Activated naive CD4-positive, alpha-beta T cell treated with anti-CD3 and anti-CD28 coated beads, Interleukin-2, amount 10 ng/mL, durations not matched to agents 7 days and 5 days (primary cell): ENCODE data around the gene SPACA7.
"Not testable (repeated sequence)": the region's sequence is repeated elsewhere in the genome, so short reads cannot be mapped to it uniquely, and the experiment has no call there.

Experiments used
- CTCF ChIA-PET: fragments of 350-600 bp; sonication (Branson Sonifier 250); formaldehyde crosslinking; loops from one replicate; lab custom pipeline; 2021; ENCODE audit warnings: antibody characterized with exemption; lab: Charles Lee
- DNase-seq: peaks from one replicate; pipeline ENCODE4 v3.0.0-alpha.2; 2020
- H3K27ac Mint-ChIP-seq: one replicate; pipeline ENCODE4 v1.8.0; 2021; ENCODE audit warnings: mild to moderate bottlenecking, moderate library complexity, mixed read lengths
- H3K27me3 Mint-ChIP-seq: one replicate; pipeline ENCODE4 v1.8.0; 2021; ENCODE audit warnings: mild to moderate bottlenecking, mixed read lengths
- H3K36me3 Mint-ChIP-seq: one replicate; pipeline ENCODE4 v1.8.0; 2021; ENCODE audit warnings: mixed read lengths
- H3K4me1 Mint-ChIP-seq: one replicate; pipeline ENCODE4 v1.8.0; 2021; ENCODE audit warnings: mixed read lengths
- H3K4me3 Mint-ChIP-seq: one replicate; pipeline ENCODE4 v1.8.0; 2021; ENCODE audit warnings: mild to moderate bottlenecking, moderate library complexity, mixed read lengths
- H3K9me3 Mint-ChIP-seq: one replicate; pipeline ENCODE4 v1.8.0; 2021; ENCODE audit warnings: mixed read lengths

Gene SPACA7

GRCh38 chr13:112424098-112424497 lies 47.9 kb downstream of the SPACA7 start:
- Mint-ChIP-seq H3K4me1 (no peaks in the 10 kb centered on the region), H3K27me3 (no peaks in the 10 kb centered on the region), H3K27ac (no peak overlapping the region), H3K36me3 (no peaks in the 10 kb centered on the region), H3K4me3 (no peak overlapping the region), H3K9me3 (peaks cover 13% of the 10 kb centered on the region)
- DNase-seq: no peak
- CTCF ChIA-PET: no interaction called here

DNA sequence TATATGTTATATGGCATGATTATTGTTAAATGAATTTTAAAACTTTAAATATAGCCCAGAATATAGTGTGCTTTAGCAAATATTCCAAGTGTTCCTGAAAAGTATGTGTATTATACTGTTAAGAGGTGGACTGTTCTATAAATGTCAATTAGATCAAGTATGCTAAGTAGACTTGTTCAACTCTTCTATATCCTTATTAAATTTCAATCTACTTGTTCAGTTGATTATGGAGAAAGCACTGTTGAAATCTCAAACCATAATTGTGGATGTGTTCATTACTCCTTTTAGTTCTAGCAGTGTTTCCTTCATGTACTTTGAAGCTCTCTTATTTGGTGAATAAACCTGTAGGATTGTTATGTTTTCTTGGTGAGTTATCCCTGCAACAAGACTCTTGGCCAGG lies 52.5 kb downstream of the SPACA7 start:
- H3K36me3 Mint-ChIP-seq: no peaks in the 10 kb centered on the region
- H3K4me1 Mint-ChIP-seq: no peaks in the 10 kb centered on the region
- H3K27ac Mint-ChIP-seq: no peak overlapping the region
- H3K27me3 Mint-ChIP-seq: no peaks in the 10 kb centered on the region
- H3K9me3 Mint-ChIP-seq: peaks cover 6% of the 10 kb centered on the region
- H3K4me3 Mint-ChIP-seq: no peak overlapping the region
- DNase-seq: no peak
- CTCF ChIA-PET: no interaction called here

DNA sequence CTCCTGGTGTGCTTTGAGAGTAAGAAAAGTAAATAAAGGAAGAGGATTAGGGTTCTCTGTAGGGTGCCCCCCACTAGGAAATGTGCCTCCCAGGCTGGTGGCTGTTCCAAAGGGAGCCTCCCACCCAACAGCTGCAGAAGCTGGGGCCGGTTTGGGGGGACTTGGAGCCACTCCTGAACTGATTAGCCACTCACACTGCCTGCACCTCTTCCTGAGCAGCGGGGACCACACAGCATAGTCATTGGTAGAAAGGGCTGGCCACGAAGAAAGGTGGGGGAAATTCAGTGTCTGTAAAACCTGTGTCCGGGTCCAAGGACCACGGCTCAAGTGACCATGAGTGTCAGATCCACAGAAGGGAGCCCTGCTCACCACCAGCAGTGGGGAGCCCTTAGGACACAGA lies 55.6 kb downstream of the SPACA7 start:
- Mint-ChIP-seq H3K27me3 (no peaks in the 10 kb centered on the region), H3K4me1 (no peaks in the 10 kb centered on the region), H3K36me3 (no peaks in the 10 kb centered on the region), H3K4me3 (no peak overlapping the region), H3K27ac (no peak overlapping the region), H3K9me3 (peaks cover 8% of the 10 kb centered on the region)
- DNase-seq: no peak
- CTCF ChIA-PET: no interaction called here

DNA sequence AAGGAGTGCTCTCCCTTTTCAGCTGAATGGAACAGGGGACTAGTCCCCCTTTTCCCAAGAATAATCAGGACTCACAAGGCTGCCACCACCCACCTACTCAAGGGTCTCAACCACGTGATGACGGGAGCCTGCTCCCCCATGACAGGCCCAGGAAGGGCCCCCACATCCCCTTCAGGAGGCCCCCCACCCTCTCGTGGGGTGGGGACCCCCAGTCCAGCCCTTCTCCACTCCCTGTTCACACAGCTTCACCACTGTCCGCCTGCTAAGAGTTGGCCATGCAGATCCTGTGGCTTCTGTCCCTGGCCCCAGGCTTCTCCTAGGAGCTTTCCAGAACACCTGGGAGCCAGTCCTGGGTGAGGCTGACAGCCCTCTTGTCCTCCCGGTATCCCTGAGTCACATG lies 56.6 kb downstream of the SPACA7 start:
- H3K27me3 Mint-ChIP-seq, H3K36me3 Mint-ChIP-seq, H3K4me1 Mint-ChIP-seq, H3K27ac Mint-ChIP-seq, H3K9me3 Mint-ChIP-seq, DNase-seq, H3K4me3 Mint-ChIP-seq: not testable (repeated sequence)
- CTCF ChIA-PET: interaction anchor here (1.7 kb wide), 1 partner anchor 11 kb away, joined by 6 read pairs; no protein-coding TSS in a partner anchor

- H3K27me3 Mint-ChIP-seq, DNase-seq, H3K36me3 Mint-ChIP-seq, H3K27ac Mint-ChIP-seq, H3K4me3 Mint-ChIP-seq, H3K4me1 Mint-ChIP-seq: not testable (repeated sequence)
- CTCF ChIA-PET: interaction anchor here (1.7 kb wide), 1 partner anchor 10 kb away, joined by 6 read pairs; no protein-coding TSS in a partner anchor
- peaks cover 15% of the 10 kb centered on the region for H3K9me3 Mint-ChIP-seq
These were observed 57.4 kb downstream of the SPACA7 start for GRCh38 chr13:112433517-112433916.

- Mint-ChIP-seq H3K4me1 (no peaks in the 10 kb centered on the region), H3K36me3 (no peaks in the 10 kb centered on the region), H3K4me3 (no peak overlapping the region), H3K27ac (no peak overlapping the region), H3K27me3 (no peaks in the 10 kb centered on the region), H3K9me3 (peaks cover 15% of the 10 kb centered on the region)
- CTCF ChIA-PET: no interaction called here
- peak; percentile 14 for DNase-seq
These were observed 57.9 kb downstream of the SPACA7 start for GRCh38 chr13:112434032-112434431.

DNA sequence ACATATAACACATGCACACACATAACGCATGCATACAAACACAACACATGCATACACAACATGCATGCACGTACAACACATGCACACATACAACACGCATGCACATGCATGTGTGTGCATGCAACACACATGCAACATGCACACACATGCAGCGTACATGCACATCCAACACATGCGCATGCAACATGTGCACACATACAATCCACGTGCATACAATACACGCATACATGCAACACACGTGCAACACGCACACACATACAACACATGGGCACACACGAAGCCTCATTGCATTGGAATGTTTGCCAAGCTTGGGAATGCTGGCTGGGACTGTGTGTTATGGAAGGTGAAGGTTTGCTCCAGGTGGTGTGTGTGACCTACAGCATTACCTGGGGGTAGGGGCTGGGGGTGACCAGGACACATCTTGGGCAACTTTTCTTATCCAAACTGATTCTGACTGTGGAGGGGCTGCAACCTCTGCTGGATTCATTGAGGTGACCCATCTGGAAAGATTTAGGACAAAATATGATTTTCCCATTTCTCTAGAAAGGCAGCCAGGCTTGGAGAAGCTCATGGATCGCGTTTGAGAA lies 58.9 kb downstream of the SPACA7 start:
- CTCF ChIA-PET: interaction anchor here (0.6 to 1.4 kb wide), 2 partner anchors 8 to 18 kb away, joined by 3 to 5 read pairs; no protein-coding TSS in a partner anchor
- peaks cover 13% of the 10 kb centered on the region for H3K9me3 Mint-ChIP-seq

GRCh38 chr13:112435973-112436372 lies 59.8 kb downstream of the SPACA7 start:
- CTCF ChIA-PET: interaction anchor here (1.4 kb wide), 1 partner anchor 7 kb away, joined by 5 read pairs; no protein-coding TSS in a partner anchor
- no peaks in the 10 kb centered on the region for H3K36me3 Mint-ChIP-seq
- DNase-seq: no peak
- H3K9me3 Mint-ChIP-seq: peaks cover 11% of the 10 kb centered on the region
- no peak overlapping the region for H3K4me3 Mint-ChIP-seq
- no peaks in the 10 kb centered on the region for H3K4me1 Mint-ChIP-seq
- H3K27me3 Mint-ChIP-seq: no peaks in the 10 kb centered on the region
- H3K27ac Mint-ChIP-seq: no peak overlapping the region

More for the DNA sequence above, 58.9 kb downstream of the SPACA7 start:
- Mint-ChIP-seq H3K27ac (no peak overlapping the region), H3K36me3 (no peaks in the 10 kb centered on the region), H3K4me3 (no peak overlapping the region), H3K4me1 (no peaks in the 10 kb centered on the region), H3K27me3 (no peaks in the 10 kb centered on the region)
- no peak for DNase-seq

GRCh38 chr13:112438094-112438493 lies 61.9 kb downstream of the SPACA7 start:
- H3K27me3 Mint-ChIP-seq: peaks cover 4% of the 10 kb centered on the region
- no peak for DNase-seq
- CTCF ChIA-PET: no interaction called here
- H3K9me3 Mint-ChIP-seq: peaks cover 11% of the 10 kb centered on the region
- no peaks in the 10 kb centered on the region for H3K36me3 Mint-ChIP-seq
- H3K27ac Mint-ChIP-seq: no peak overlapping the region
- no peak overlapping the region for H3K4me3 Mint-ChIP-seq
- H3K4me1 Mint-ChIP-seq: no peaks in the 10 kb centered on the region

DNA sequence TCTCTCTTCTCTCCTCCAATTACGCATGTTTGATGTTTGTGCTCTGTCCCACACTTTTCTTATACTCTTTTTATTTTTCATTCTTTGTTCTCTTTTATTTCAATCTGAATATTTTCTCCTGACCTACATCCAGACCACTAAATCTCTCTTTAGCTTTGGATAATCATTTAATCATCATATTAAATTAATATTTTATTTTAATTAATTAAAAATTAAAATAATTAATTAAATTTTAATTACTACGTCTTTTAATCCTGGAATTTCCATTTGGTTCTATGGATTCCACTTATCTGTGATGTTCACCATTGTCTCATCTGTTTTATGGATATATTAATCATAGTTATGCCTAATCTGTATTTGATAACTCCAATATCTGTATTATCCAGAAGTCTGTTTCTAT lies 62.4 kb downstream of the SPACA7 start:
- DNase-seq: no peak
- no peak overlapping the region for H3K4me3 Mint-ChIP-seq
- peaks cover 11% of the 10 kb centered on the region for H3K9me3 Mint-ChIP-seq
- no peak overlapping the region for H3K27ac Mint-ChIP-seq
- peaks cover 8% of the 10 kb centered on the region for H3K27me3 Mint-ChIP-seq
- CTCF ChIA-PET: no interaction called here
- H3K36me3 Mint-ChIP-seq: no peaks in the 10 kb centered on the region
- no peaks in the 10 kb centered on the region for H3K4me1 Mint-ChIP-seq

- Mint-ChIP-seq H3K36me3 (no peaks in the 10 kb centered on the region), H3K9me3 (peaks cover 7% of the 10 kb centered on the region), H3K27ac (no peak overlapping the region), H3K4me1 (no peaks in the 10 kb centered on the region), H3K4me3 (no peak overlapping the region), H3K27me3 (peaks cover 23% of the 10 kb centered on the region)
- CTCF ChIA-PET: no interaction called here
- DNase-seq: peak; percentile 17
These were observed 65.1 kb downstream of the SPACA7 start for GRCh38 chr13:112441226-112441625.

GRCh38 chr13:112441779-112442310 lies 65.7 kb downstream of the SPACA7 start:
- DNase-seq: peak; percentile 3
- H3K27me3 Mint-ChIP-seq: peaks cover 23% of the 10 kb centered on the region
- no peaks in the 10 kb centered on the region for H3K4me1 Mint-ChIP-seq
- peaks cover 7% of the 10 kb centered on the region for H3K9me3 Mint-ChIP-seq
- CTCF ChIA-PET: no interaction called here
- no peak overlapping the region for H3K4me3 Mint-ChIP-seq
- no peaks in the 10 kb centered on the region for H3K36me3 Mint-ChIP-seq
- H3K27ac Mint-ChIP-seq: no peak overlapping the region

- CTCF ChIA-PET: interaction anchor here (1.0 to 2.1 kb wide), 6 partner anchors 7 to 970 kb away, joined by 3 to 6 read pairs (median 5); no protein-coding TSS in a partner anchor
- Mint-ChIP-seq H3K9me3 (peaks cover 7% of the 10 kb centered on the region), H3K27me3 (peaks cover 23% of the 10 kb centered on the region), H3K4me1 (no peaks in the 10 kb centered on the region), H3K4me3 (no peak overlapping the region), H3K36me3 (no peaks in the 10 kb centered on the region), H3K27ac (no peak overlapping the region)
- peak; percentile 11 for DNase-seq
These were observed 66.4 kb downstream of the SPACA7 start for GRCh38 chr13:112442483-112443090.

- Mint-ChIP-seq H3K9me3 (peaks cover 1% of the 10 kb centered on the region), H3K27me3 (peaks cover 23% of the 10 kb centered on the region), H3K4me1 (no peaks in the 10 kb centered on the region), H3K4me3 (no peak overlapping the region), H3K27ac (no peak overlapping the region), H3K36me3 (no peaks in the 10 kb centered on the region)
- CTCF ChIA-PET: interaction anchor here (1.0 to 2.1 kb wide), 13 partner anchors 8 to 971 kb away, joined by 3 to 8 read pairs (median 4); no protein-coding TSS in a partner anchor
- DNase-seq: peak; percentile 32
These were observed 67.2 kb downstream of the SPACA7 start for GRCh38 chr13:112443191-112443994.
